ENCODE results near the gene AUTS2. TPM values are rescaled to one million over a fixed set of nuclear protein-coding genes. Genes with fewer than 3 reads are reported as not detected.

AUTS2 gene
- total and polyA plus RNA-seq, 9 of the 15 experiments (the other 6 are each of a cell fraction or from before 2014, with no cell fraction given) = 0.58 TPM; not detected in 8

DNA sequence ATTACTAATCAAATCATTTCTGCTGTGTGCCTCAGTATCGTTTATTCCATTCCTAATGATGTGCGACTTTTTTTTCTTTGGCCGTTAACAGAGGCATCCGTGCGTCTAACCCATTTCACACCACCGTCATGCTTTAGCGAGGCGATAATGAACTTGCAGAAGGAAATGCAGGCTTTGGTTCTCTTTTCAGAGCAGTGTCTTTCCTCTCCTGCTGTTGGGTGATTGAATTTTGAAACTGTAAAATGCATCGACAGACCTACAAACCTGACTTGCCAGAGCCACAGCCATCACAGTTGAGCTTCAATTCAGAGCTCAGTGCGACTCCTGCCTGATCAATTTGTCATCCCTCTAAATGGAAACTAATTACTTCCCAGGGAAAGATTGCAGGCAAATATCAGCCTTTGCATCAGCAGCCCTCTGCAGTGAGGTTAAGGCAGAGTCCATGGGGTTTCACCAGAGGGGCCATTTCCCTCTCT, 1047.6 kb downstream of the AUTS2 start:
- CTCF ChIA-PET (ENCODE audit: low intra/inter-chr PET ratio) = no interaction called here

DNA sequence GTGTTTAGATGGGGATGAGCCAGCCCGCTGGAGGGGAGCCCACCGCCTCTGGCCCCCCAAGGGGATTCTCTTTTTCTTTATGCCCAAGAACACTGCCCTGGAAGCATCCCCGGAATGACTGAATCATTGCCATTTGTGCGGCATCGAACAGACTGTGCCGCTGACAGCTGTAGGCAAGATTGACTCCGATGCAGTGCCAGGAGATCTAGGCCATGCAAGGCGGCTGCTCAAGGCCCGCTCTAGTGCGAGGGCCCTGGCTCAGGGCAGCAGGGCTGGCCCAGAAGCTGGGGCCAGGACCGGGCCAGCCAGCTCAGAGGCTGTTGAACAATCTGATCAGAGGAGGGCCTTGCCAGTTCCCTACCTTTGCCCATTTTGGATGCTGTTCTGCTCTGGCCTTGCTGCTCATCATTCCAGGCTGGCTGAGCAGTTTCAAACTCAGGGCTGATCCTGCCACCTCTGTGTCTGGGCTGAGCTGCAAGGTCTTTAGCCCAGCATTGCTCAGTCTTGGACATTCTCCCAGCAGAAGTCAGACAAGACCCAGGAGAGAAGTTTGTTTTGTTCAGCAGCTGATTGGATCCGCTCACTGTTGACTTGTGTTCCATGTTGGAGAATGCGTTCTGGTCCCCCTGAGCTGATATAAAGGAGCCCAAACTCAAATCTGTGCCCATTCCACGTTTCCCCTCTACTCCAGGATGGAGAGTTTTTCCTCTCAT, 1048.4 kb downstream of the AUTS2 start:
- Histone ChIP-seq H3K4me1 (replicated peaks in 1 of 2; ENCODE audit: control insufficient read depth in 2 of 2, insufficient read depth in 2 of 2, low read length in 2 of 2) (no peaks in the 10 kb centered on the region), H4K20me1 (replicated peaks; ENCODE audit: control insufficient read depth, insufficient read depth, low read length) (no peaks in the 10 kb centered on the region; the same call in 1 of the 2 replicates), H3K27ac (ENCODE audit: extremely low read depth, low read depth, low read length) (no peak overlapping the region), H3K9me3 (replicated peaks; ENCODE audit: control insufficient read depth, insufficient read depth, low read depth, low read length) (no peaks in the 10 kb centered on the region), H2AFZ (ENCODE audit: low read depth, low read length) (no peak overlapping the region), H3K4me2 (ENCODE audit: insufficient read depth, low read length) (no peak overlapping the region), H3K79me2 (ENCODE audit: control insufficient read depth, insufficient read depth, low read length) (no peaks in the 10 kb centered on the region), H3K9me1 (ENCODE audit: control insufficient read depth, insufficient read depth, low read length) (no peaks in the 10 kb centered on the region), H3K36me3 (ENCODE audit: control insufficient read depth, insufficient read depth, low read length) (no peaks in the 10 kb centered on the region), H3K9ac (ENCODE audit: insufficient read depth in 1 of 2, low read depth in 2 of 2, low read length in 2 of 2) (0 out of 4 replicates have a peak overlapping the region, but pooled peaks of 1 of the 2 experiments have one; percentile 17), H3K27me3 (ENCODE audit: control insufficient read depth in 2 of 2, insufficient read depth in 2 of 2, low read length in 2 of 2) (peaks cover 21 to 39% of the 10 kb centered on the region in 2 experiments), H3K4me3 (no peak overlapping the region)
- DNase-seq (ENCODE audit: extremely low read depth in 1 of 4, low spot score in 3 of 4) (no peak), ATAC-seq (no peak), FAIRE-seq (no peak)
- under 1% methylated on average over 14 of the region's 14 CpGs for WGBS (ENCODE audit: insufficient coverage, low coverage, missing lambda C conversion rate)
- intact Hi-C loops (cut with micrococcal nuclease) (no loop called here), in situ Hi-C loops (cut with MboI) (no loop called here)
- ChIA-PET POLR2A (interaction anchor here (0.7 kb wide), 1 partner anchor 99 kb away, joined by 5 read pairs; no protein-coding TSS in a partner anchor), CTCF (ENCODE audit: low intra/inter-chr PET ratio) (no interaction called here)
- TF ChIP-seq EZH2 (IDR thresholded peaks at IDR 0.05; ENCODE audit: borderline replicate concordance, low read depth, low read length) = no peak
- no peak for TF ChIP-seq YBX1 (IDR thresholded peaks at IDR 0.05)
- TF ChIP-seq ZNF778 (CRISPR knock-in tag; IDR thresholded peaks at IDR 0.05) = no peak
- no peak for TF ChIP-seq TAL1 (IDR thresholded peaks at IDR 0.05)
- no peak for TF ChIP-seq RFX1 (IDR thresholded peaks at IDR 0.05)
- TF ChIP-seq, protein P1, sequence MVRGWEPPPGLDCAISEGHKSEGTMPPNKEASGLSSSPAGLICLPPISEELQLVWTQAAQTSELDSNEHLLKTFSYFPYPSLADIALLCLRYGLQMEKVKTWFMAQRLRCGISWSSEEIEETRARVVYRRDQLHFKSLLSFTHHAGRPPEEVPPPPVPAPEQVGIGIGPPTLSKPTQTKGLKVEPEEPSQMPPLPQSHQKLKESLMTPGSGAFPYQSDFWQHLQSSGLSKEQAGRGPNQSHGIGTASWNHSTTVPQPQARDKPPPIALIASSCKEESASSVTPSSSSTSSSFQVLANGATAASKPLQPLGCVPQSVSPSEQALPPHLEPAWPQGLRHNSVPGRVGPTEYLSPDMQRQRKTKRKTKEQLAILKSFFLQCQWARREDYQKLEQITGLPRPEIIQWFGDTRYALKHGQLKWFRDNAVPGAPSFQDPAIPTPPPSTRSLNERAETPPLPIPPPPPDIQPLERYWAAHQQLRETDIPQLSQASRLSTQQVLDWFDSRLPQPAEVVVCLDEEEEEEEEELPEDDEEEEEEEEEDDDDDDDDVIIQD (CRISPR knock-in tag; IDR thresholded peaks at IDR 0.05) = no peak
- BruUV-seq (replicated peaks) = no TSS peak

More for the DNA sequence above, 1047.6 kb downstream of the AUTS2 start:
- Histone ChIP-seq H3K36me3 (ENCODE audit: control insufficient read depth, insufficient read depth, low read length) (no peaks in the 10 kb centered on the region), H3K9me3 (replicated peaks; ENCODE audit: control insufficient read depth, insufficient read depth, low read depth, low read length) (no peaks in the 10 kb centered on the region), H3K9ac (ENCODE audit: insufficient read depth in 1 of 2, low read depth in 2 of 2, low read length in 2 of 2) (no peak overlapping the region), H3K79me2 (ENCODE audit: control insufficient read depth, insufficient read depth, low read length) (no peaks in the 10 kb centered on the region), H3K9me1 (ENCODE audit: control insufficient read depth, insufficient read depth, low read length) (no peaks in the 10 kb centered on the region), H4K20me1 (replicated peaks; ENCODE audit: control insufficient read depth, insufficient read depth, low read length) (no peaks in the 10 kb centered on the region; the same call in 1 of the 2 replicates), H3K4me1 (replicated peaks in 1 of 2; ENCODE audit: control insufficient read depth in 2 of 2, insufficient read depth in 2 of 2, low read length in 2 of 2) (no peaks in the 10 kb centered on the region), H2AFZ (ENCODE audit: low read depth, low read length) (no peak overlapping the region), H3K27me3 (ENCODE audit: control insufficient read depth in 2 of 2, insufficient read depth in 2 of 2, low read length in 2 of 2) (peaks cover 21 to 39% of the 10 kb centered on the region in 2 experiments), H3K27ac (ENCODE audit: extremely low read depth, low read depth, low read length) (no peak overlapping the region), H3K4me3 (no peak overlapping the region), H3K4me2 (ENCODE audit: insufficient read depth, low read length) (no peak overlapping the region)
- in situ Hi-C loops (cut with MboI) = no loop called here
- no TSS peak for BruUV-seq (replicated peaks)
- POLR2A ChIA-PET = interaction anchor here (0.7 kb wide), 1 partner anchor 100 kb away, joined by 5 read pairs; no protein-coding TSS in a partner anchor
- intact Hi-C loops (cut with micrococcal nuclease) = no loop called here
- WGBS (ENCODE audit: insufficient coverage, low coverage, missing lambda C conversion rate) = 0% methylated on average over 10 of the region's 10 CpGs
- DNase-seq (ENCODE audit: extremely low read depth in 1 of 4, low spot score in 3 of 4) (no peak), FAIRE-seq (no peak), ATAC-seq (no peak)
- TF ChIP-seq ZSCAN29 (IDR thresholded peaks at IDR 0.05) (no peak), NFATC3 (IDR thresholded peaks at IDR 0.05) (no peak)
- TF ChIP-seq, protein P2, sequence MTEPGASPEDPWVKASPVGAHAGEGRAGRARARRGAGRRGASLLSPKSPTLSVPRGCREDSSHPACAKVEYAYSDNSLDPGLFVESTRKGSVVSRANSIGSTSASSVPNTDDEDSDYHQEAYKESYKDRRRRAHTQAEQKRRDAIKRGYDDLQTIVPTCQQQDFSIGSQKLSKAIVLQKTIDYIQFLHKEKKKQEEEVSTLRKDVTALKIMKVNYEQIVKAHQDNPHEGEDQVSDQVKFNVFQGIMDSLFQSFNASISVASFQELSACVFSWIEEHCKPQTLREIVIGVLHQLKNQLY (CRISPR knock-in tag; conservative IDR thresholded peaks at IDR 0.05) = no peak
